Measurements from ENCODE around the gene MTMR4.

DNA sequence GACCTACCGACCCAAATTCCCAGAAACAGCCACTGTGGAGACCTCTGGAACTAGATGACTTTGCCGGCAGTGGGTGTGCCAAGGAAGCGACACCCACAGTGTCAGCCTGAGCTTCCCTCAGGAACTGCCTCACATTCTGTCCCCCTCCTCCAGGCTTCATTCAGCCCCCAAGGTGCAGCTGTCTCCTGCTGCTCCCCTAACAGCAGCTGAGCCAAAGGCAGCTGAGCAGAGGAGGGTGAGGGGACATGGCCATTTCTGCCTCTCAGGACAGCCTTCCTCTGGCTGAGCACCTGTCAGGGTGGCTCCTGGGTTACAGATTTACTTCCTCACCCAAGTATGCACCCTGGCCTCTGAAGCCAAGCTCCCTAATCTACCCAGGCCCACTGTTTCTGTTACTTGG lies 22.1 kb upstream of the MTMR4 start:
- TF ChIP-seq, protein P1, sequence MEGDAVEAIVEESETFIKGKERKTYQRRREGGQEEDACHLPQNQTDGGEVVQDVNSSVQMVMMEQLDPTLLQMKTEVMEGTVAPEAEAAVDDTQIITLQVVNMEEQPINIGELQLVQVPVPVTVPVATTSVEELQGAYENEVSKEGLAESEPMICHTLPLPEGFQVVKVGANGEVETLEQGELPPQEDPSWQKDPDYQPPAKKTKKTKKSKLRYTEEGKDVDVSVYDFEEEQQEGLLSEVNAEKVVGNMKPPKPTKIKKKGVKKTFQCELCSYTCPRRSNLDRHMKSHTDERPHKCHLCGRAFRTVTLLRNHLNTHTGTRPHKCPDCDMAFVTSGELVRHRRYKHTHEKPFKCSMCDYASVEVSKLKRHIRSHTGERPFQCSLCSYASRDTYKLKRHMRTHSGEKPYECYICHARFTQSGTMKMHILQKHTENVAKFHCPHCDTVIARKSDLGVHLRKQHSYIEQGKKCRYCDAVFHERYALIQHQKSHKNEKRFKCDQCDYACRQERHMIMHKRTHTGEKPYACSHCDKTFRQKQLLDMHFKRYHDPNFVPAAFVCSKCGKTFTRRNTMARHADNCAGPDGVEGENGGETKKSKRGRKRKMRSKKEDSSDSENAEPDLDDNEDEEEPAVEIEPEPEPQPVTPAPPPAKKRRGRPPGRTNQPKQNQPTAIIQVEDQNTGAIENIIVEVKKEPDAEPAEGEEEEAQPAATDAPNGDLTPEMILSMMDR (IDR thresholded peaks at IDR 0.05): no peak
- TF ChIP-seq POLR2A (IDR thresholded peaks at IDR 0.05): no peak

Measured in testis (tissue), 2 donors.